GM18519 (cell line): ENCODE measurements around the gene DSCAM.

ENCODE experiments used
- ATAC-seq: cut with Tn5 transposase; IDR thresholded peaks from one replicate; pipeline ENCODE4 v1.9.1; 2021; ENCODE audit warnings: mild to moderate bottlenecking, moderate library complexity; ENCODE audit not compliant: unreplicated experiment, low FRiP score

The DSCAM gene

GRCh38 chr21:40839521-40839920, 7.4 kb downstream of the DSCAM start:
- no peak for ATAC-seq

GRCh38 chr21:40837456-40837855, 9.5 kb downstream of the DSCAM start:
- ATAC-seq, result no peak

- no peak for ATAC-seq
Measured at GRCh38 chr21:40835184-40835694, 11.7 kb downstream of the DSCAM start.

GRCh38 chr21:40833184-40833583, 13.8 kb downstream of the DSCAM start:
- no peak for ATAC-seq

GRCh38 chr21:40832316-40832715, 14.6 kb downstream of the DSCAM start:
- no peak for ATAC-seq

- ATAC-seq, result no peak
Measured at GRCh38 chr21:40830836-40831235, 16.1 kb downstream of the DSCAM start.

GRCh38 chr21:40829791-40830190, 17.2 kb downstream of the DSCAM start:
- ATAC-seq, result no peak

- ATAC-seq, result no peak
Measured at GRCh38 chr21:40829308-40829707, 17.6 kb downstream of the DSCAM start.

- ATAC-seq, result no peak
Measured at GRCh38 chr21:40827509-40827908, 19.4 kb downstream of the DSCAM start.

GRCh38 chr21:40819071-40819900, 27.7 kb downstream of the DSCAM start:
- ATAC-seq, result no peak

- no peak for ATAC-seq
Measured at GRCh38 chr21:40813918-40814317, 33.0 kb downstream of the DSCAM start.

- no peak for ATAC-seq
Measured at GRCh38 chr21:40809673-40810197, 37.2 kb downstream of the DSCAM start.

- ATAC-seq, result no peak
Measured at GRCh38 chr21:40803101-40803500, 43.9 kb downstream of the DSCAM start.

GRCh38 chr21:40800126-40800525, 46.8 kb downstream of the DSCAM start:
- ATAC-seq, result no peak

- ATAC-seq, result no peak
Measured at GRCh38 chr21:40797891-40798290, 49.1 kb downstream of the DSCAM start.

GRCh38 chr21:40797410-40797809, 49.5 kb downstream of the DSCAM start:
- ATAC-seq, result no peak

- no peak for ATAC-seq
Measured at GRCh38 chr21:40796464-40796863, 50.5 kb downstream of the DSCAM start.

GRCh38 chr21:40795313-40795712, 51.6 kb downstream of the DSCAM start:
- no peak for ATAC-seq

GRCh38 chr21:40792691-40793456, 54.1 kb downstream of the DSCAM start:
- ATAC-seq, result no peak

GRCh38 chr21:40788635-40789034, 58.3 kb downstream of the DSCAM start:
- no peak for ATAC-seq

GRCh38 chr21:40783404-40783803, 63.6 kb downstream of the DSCAM start:
- ATAC-seq, result no peak
